CD4-positive, alpha-beta T cell treated with Interleukin-12 subunit alpha and Interleukin-12 subunit beta, for 1 hour (primary cell): Measurements from ENCODE around the gene TRIM71.

ENCODE experiments used
- DNase-seq: peaks from one replicate; pipeline ENCODE4 v3.0.0-alpha.2; 2020

TRIM71 gene

GRCh38 chr3:32869513-32870047, 51.8 kb downstream of the TRIM71 start:
- DNase-seq = no peak

DNA sequence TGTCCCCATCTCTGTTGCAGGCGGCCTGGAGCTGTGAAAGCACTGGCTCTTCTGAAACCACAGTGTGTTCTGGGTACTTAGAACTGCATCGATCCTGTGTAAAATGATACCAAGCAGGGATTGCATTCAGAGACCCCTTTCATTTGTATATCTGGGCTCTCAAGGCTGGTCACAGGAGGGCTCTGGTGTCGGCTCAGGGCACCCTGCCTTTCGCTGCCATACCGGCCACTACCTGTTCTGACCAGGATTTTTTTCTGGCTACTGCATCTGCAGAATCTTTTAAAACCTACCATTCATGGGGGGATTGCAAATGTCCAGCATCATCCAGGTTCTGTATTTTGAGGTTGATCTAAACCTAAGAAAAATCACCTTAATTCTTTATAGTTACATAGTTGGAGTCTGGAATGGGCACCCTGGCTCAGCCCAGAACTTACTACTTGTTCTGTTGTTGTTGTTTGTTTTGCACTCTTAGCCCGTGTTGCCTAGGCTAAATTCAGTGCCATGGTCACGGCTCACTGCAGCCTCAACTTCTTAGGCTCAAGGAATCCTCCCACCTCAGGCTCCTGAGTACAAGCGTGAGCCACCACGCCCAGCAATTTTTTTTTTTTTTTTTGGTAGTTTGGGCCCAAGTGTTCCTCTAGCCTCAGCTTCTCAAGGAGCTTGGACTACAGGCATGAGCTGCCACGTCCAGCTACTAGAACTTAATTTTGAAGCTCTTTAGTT, 52.7 kb downstream of the TRIM71 start:
- DNase-seq = no peak

GRCh38 chr3:32871273-32871672, 53.5 kb downstream of the TRIM71 start:
- DNase-seq = no peak

- DNase-seq = no peak
Observed at GRCh38 chr3:32872487-32873382, 54.9 kb downstream of the TRIM71 start.

- DNase-seq = no peak
Observed at GRCh38 chr3:32873531-32874130, 55.8 kb downstream of the TRIM71 start.

- DNase-seq = no peak
Observed at GRCh38 chr3:32876920-32877319, 59.1 kb downstream of the TRIM71 start.

- no peak for DNase-seq
Observed at GRCh38 chr3:32877598-32877997, 59.8 kb downstream of the TRIM71 start.

- no peak for DNase-seq
Observed at GRCh38 chr3:32880225-32880624, 62.4 kb downstream of the TRIM71 start.

- no peak for DNase-seq
Observed at GRCh38 chr3:32881624-32882023, 63.8 kb downstream of the TRIM71 start.

DNA sequence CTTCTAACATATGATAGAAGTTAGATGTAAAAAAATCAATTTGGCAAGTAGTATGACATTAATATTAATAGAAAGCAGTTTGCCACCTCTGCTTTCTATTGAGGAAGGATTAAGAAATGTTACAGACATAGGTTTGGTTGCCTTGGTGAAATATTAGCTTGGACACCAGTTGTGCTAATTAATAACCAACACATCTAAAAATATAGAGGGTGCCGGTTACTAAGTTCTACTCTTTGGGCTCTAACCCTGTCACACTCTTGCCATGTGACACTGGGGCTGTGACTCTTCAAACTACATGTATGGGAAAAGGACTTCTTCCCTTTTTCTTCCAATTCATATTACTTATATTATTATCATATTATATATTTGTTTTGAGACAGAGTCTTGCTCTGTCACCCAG, 64.4 kb downstream of the TRIM71 start:
- DNase-seq = no peak

- no peak for DNase-seq
Observed at GRCh38 chr3:32882603-32883025, 64.8 kb downstream of the TRIM71 start.

DNA sequence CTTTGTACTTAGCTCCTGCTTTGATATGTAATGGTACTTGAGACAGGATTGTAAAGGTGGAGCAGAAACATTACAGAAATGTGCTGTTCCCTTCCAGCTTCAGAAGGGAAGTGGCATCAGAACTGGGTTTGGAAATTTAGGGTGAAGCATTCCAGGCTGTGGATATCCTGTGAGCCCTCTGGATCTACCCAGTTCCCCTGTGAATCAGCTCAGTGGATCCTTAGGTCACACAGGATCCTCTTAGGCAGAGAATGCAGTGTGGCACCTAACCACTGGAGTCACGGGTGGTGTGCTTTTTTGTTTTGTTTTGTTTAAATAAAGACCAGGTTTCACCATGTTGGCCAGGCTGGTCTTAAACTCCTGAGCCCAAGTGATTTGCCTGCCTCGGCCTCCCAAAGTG, 66.0 kb downstream of the TRIM71 start:
- no peak for DNase-seq

GRCh38 chr3:32884591-32884990, 66.8 kb downstream of the TRIM71 start:
- DNase-seq = no peak

DNA sequence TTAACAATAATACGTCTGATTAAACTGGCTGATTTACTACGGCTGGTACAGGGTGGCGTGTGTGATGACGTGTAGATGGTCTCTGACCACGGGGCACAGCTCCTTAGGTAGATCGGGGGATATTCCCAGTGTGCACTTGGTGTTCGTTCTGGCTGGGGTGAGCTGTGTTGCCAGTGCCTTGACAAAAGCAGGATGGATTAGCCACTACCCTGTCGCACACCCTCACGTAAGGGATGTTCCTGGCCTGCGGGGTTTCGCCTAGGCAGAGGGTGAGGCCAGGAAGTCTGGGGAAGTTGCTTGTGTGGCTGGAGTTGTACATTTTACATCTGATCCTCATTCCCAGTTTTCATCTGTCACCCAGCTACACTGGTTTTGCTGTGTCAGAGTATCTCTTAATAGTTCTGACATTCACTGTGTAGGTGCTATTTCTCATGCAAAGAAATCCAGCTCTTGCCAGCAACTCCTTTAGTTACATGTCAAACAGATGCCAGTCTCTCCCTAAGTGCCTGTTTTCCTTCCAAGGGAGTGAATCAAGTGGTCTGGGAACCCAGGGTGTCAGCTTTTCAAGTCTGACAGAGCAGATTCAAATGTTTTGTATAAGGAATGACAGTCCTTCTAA, 67.6 kb downstream of the TRIM71 start:
- DNase-seq = no peak

DNA sequence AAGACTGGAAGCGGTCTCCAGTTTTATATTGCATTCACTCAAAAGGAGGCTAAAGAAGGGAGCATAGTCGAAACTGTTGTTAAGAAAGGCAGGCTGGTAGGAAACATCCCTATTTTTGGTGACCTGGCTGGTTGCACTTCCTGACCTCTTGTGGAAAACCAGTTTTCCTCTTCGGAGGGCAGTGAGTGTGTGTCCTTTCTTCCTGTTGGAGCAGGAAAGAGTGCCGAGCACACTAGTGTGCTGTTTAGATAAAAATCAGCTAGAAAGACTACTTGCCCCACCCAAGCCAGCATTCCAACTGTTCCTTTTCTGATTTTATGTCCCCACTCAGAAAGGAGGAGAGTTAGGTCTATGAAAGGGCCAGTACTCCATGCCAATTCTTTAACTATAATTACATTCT, 68.5 kb downstream of the TRIM71 start:
- no peak for DNase-seq

DNA sequence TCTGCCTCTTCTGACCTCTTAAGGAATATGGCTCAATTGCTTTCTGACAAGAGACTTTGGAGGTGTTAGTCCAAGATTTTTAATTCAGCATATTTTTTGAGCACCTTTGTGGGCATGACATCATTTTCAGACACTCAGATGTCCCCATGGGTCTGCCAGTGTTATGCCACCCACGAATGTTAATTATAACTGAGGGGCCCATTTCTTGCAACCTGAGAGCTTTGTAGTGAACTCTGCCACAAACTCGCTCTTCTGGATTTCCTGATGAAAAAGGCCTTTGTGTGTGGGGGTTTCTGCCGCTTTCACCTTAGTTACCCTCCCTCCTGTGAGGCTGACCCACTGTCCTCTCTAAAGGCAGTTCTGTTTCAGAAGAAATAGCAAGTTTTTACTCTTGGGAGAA, 69.1 kb downstream of the TRIM71 start:
- DNase-seq = no peak

- no peak for DNase-seq
Observed at GRCh38 chr3:32888739-32889138, 70.9 kb downstream of the TRIM71 start.

DNA sequence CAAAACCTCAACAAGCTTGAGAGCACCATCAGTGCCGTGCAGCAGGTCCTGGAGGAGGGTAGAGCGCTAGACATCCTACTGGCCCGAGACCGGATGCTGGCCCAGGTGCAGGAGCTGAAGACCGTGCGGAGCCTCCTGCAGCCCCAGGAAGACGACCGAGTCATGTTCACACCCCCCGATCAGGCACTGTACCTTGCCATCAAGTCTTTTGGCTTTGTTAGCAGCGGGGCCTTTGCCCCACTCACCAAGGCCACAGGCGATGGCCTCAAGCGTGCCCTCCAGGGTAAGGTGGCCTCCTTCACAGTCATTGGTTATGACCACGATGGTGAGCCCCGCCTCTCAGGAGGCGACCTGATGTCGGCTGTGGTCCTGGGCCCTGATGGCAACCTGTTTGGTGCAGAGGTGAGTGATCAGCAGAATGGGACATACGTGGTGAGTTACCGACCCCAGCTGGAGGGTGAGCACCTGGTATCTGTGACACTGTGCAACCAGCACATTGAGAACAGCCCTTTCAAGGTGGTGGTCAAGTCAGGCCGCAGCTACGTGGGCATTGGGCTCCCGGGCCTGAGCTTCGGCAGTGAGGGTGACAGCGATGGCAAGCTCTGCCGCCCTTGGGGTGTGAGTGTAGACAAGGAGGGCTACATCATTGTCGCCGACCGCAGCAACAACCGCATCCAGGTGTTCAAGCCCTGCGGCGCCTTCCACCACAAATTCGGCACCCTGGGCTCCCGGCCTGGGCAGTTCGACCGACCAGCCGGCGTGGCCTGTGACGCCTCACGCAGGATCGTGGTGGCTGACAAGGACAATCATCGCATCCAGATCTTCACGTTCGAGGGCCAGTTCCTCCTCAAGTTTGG, 72.9 kb downstream of the TRIM71 start:
- no peak for DNase-seq

GRCh38 chr3:32891365-32891764, 73.6 kb downstream of the TRIM71 start:
- no peak for DNase-seq

DNA sequence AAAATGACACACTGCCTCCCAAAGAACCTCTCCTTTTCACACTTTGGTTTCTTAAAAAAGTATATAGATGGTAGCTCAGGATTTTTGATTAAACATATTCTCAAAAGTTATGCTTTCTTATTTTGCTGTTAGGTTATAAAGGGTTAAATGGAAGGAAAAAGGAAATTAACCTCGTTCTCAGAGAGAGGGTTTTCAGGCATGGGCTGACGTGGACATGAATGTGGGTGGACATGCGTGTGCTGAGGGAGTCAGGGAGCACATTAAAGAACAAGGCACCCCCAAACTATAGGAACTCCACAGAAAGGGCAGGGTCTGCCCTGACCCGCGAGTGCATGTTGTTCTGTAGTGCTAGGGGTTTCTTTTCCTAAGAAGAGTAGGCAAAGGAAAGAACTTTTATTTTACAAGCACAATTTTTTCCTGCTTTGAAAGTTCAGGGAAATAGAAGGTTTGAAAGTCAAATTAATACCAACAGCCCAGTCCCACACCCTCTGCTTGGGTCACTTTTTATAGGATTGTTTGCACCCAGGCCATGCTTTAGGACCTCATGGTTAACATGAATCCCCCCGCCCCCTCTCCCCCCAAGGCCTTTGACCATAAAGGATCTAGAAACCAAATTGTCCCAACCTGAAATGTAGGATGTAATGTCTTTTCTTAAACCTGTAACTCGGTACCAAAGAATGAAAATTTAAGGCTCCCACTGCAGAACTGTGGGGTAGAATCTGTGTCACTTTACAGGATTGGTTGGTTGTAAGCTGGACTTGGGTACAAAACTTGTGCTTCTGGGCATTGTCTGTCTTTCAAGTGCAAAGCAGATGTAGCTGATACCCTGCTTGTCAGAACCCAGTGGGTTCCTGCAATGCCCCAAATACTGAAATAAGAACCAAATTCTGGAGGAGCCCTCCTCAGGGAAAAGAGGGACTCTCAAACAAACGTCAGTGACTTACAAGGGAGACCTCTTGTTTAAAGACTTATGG, 75.1 kb downstream of the TRIM71 start:
- DNase-seq = no peak

DNA sequence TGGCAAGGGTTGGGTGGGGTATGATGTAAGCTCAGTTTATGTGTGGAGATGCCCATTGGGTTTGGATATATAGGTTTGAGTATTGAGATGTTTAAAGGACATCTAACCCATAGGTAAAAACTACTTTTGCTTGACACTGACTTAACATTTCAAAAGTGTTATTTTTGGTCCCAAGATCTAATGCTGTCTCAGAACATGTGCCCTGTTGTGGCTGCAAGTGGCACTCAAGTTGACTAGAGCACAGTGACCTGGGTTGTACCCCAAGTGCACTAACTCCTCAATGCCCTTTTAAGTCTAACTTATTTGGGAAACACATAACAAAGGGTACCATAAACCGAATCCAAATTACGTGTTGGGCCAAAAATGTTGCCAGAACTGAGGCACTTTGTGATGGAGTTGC, 77.2 kb downstream of the TRIM71 start:
- DNase-seq = no peak
